ENCODE measurements around the gene SOX13. TPM values are rescaled to one million over a fixed set of nuclear protein-coding genes. Genes with fewer than 3 reads are reported as not detected.
A peak's percentile ranks its signal among the peaks of the same experiment; 100 is the strongest.

SOX13 gene
- polyA plus RNA-seq, 3 donors = 0.52 TPM; not detected in 2

GRCh38 chr1:204150702-204151551 is 78.0 kb downstream of the SOX13 start:
- peak overlapping the region in 1 of 2 donors; percentile 63 for H3K4me3 Mint-ChIP-seq
- Histone ChIP-seq H3K4me2 (replicated peaks; ENCODE audit: extremely low read depth, low read length, poor library complexity, severe bottlenecking) (peak overlapping the region; percentile 83), H3K79me2 (ENCODE audit: insufficient read depth, low read length) (no peaks in the 10 kb centered on the region), H4K20me1 (ENCODE audit: insufficient read depth, low read length) (no peaks in the 10 kb centered on the region), H3K4me3 (replicated peaks in 1 of 3; ENCODE audit: low read depth in 2 of 3, low read length in 3 of 3) (peak overlapping the region in 2 of 3 experiments; percentile 24 to 70), H3K9me3 (replicated peaks in 1 of 2; ENCODE audit: control insufficient read depth in 1 of 2, insufficient read depth in 1 of 2, low read length in 2 of 2) (no peaks in the 10 kb centered on the region), H3K4me1 (ENCODE audit: control insufficient read depth in 1 of 2, insufficient read depth in 2 of 2, low read length in 2 of 2) (peaks cover 9 to 18% of the 10 kb centered on the region in 2 donors), H3K27me3 (ENCODE audit: control insufficient read depth in 2 of 2, insufficient read depth in 2 of 2, low read length in 2 of 2) (peaks cover 8 to 35% of the 10 kb centered on the region in 2 donors), H3K27ac (ENCODE audit: low read depth in 1 of 2, low read length in 2 of 2) (no peak overlapping the region), H3K9ac (ENCODE audit: insufficient read depth, low read length, poor library complexity, severe bottlenecking) (no peak overlapping the region), H2AFZ (ENCODE audit: insufficient read depth, low read depth, low read length, poor library complexity, severe bottlenecking) (peak overlapping the region; percentile 85), H3K36me3 (replicated peaks in 1 of 2; ENCODE audit: control insufficient read depth in 1 of 2, insufficient read depth in 2 of 2, low read length in 2 of 2) (no peaks in the 10 kb centered on the region)
- WGBS (ENCODE audit: insufficient coverage) = 41% methylated on average over 26 of the region's 33 CpGs
- peaks cover 36 to 48% (median 43%) of the 10 kb centered on the region in 3 donors for H3K27me3 Mint-ChIP-seq (ENCODE audit: low read depth in 3 of 3)
- H3K4me1 Mint-ChIP-seq = peaks cover 9% of the 10 kb centered on the region
- peak overlapping the region in 1 of 7 donors; percentile 42 for H3K27ac Mint-ChIP-seq
- peaks cover 0 to 2% (median 0%) of the 10 kb centered on the region in 7 donors for H3K9me3 Mint-ChIP-seq
- H3K36me3 Mint-ChIP-seq = no peaks in the 10 kb centered on the region
- intact Hi-C loops (cut with micrococcal nuclease) = no loop called here
- no peak for DNase-seq
- no peak for TF ChIP-seq CTCF (IDR thresholded peaks at IDR 0.05)

- peak within 1 kb of the TSS; percentile 85 for H2AFZ ChIP-seq (ENCODE audit: insufficient read depth, low read depth, low read length, poor library complexity, severe bottlenecking)
- H3K27ac ChIP-seq (ENCODE audit: low read depth in 1 of 2, low read length in 2 of 2) = no peak within 1 kb of the TSS
- H3K36me3 ChIP-seq (replicated peaks in 1 of 2; ENCODE audit: control insufficient read depth in 1 of 2, insufficient read depth in 2 of 2, low read length in 2 of 2) = no peaks in the 10 kb centered on the region
- no peaks in the 10 kb centered on the region for H3K79me2 ChIP-seq (ENCODE audit: insufficient read depth, low read length)
- H3K4me1 ChIP-seq (ENCODE audit: control insufficient read depth in 1 of 2, insufficient read depth in 2 of 2, low read length in 2 of 2) = peaks cover 9 to 18% of the 10 kb centered on the region in 2 donors
- DNase-seq = peak; percentile 26 to 42 (median 29)
- H3K4me3 ChIP-seq (replicated peaks in 1 of 3; ENCODE audit: low read depth in 2 of 3, low read length in 3 of 3) = peak within 1 kb of the TSS; percentile 24 to 70 (median 39)
- WGBS (ENCODE audit: insufficient coverage) = under 1% methylated on average over 69 of the region's 94 CpGs
- TF ChIP-seq CTCF (IDR thresholded peaks at IDR 0.05) = no peak
- H3K4me1 Mint-ChIP-seq = peaks cover 9% of the 10 kb centered on the region
- intact Hi-C loops (cut with micrococcal nuclease) = no loop called here
- H3K27me3 ChIP-seq (ENCODE audit: control insufficient read depth in 2 of 2, insufficient read depth in 2 of 2, low read length in 2 of 2) = peaks cover 8 to 35% of the 10 kb centered on the region in 2 donors
- H3K4me2 ChIP-seq (replicated peaks; ENCODE audit: extremely low read depth, low read length, poor library complexity, severe bottlenecking) = peak within 1 kb of the TSS; percentile 83
- H3K27ac Mint-ChIP-seq = peak within 1 kb of the TSS in 3 of 7 donors; percentile 15 to 59 (median 42)
- no peaks in the 10 kb centered on the region for H3K9me3 ChIP-seq (replicated peaks in 1 of 2; ENCODE audit: control insufficient read depth in 1 of 2, insufficient read depth in 1 of 2, low read length in 2 of 2)
- H3K9me3 Mint-ChIP-seq = peaks cover 0 to 2% (median 0%) of the 10 kb centered on the region in 7 donors
- H4K20me1 ChIP-seq (ENCODE audit: insufficient read depth, low read length) = no peaks in the 10 kb centered on the region
- H3K9ac ChIP-seq (ENCODE audit: insufficient read depth, low read length, poor library complexity, severe bottlenecking) = peak within 1 kb of the TSS; percentile 57
- H3K27me3 Mint-ChIP-seq (ENCODE audit: low read depth in 3 of 3) = peaks cover 36 to 48% (median 45%) of the 10 kb centered on the region in 3 donors
- no peaks in the 10 kb centered on the region for H3K36me3 Mint-ChIP-seq
- peak within 1 kb of the TSS; percentile 71 to 85 for H3K4me3 Mint-ChIP-seq
Observed at GRCh38 chr1:204151552-204152309, 78.8 kb downstream of the SOX13 start, which contains the start of gene ETNK2. Gene ETNK2, minus strand, starts transcription at chr1:204152044. Its CDS starts 192 bp downstream, at chr1:204151852.

All from CD14-positive monocyte (primary cell).